Activated T-helper 9 cell treated with anti-CD3 and anti-CD28 coated beads, Interleukin-2, amount 50 U/mL, for 16 hours (primary cell): ENCODE data around the gene SVEP1.
"Not testable (repeated sequence)": the region's sequence is repeated elsewhere in the genome, so short reads cannot be mapped to it uniquely, and the experiment has no call there.

Source experiments
- DNase-seq: peaks from one replicate; pipeline ENCODE4 v3.0.0-alpha.2; 2020; ENCODE audit warnings: low read depth

Gene SVEP1

GRCh38 chr9:110579034-110579861, at the start of gene SVEP1:
SVEP1 (minus strand) TSS chr9:110579741; CDS start chr9:110579543, 198 bp downstream.
- DNase-seq, result no peak

GRCh38 chr9:110626101-110626829, 46.7 kb upstream of the SVEP1 start:
- DNase-seq, result no peak

GRCh38 chr9:110623462-110624025, 44.0 kb upstream of the SVEP1 start:
- DNase-seq, result no peak

- DNase-seq, result no peak
Measured at GRCh38 chr9:110622368-110622767, 42.8 kb upstream of the SVEP1 start.

GRCh38 chr9:110620726-110621125, 41.2 kb upstream of the SVEP1 start:
- DNase-seq, result no peak

- no peak for DNase-seq
Measured at GRCh38 chr9:110619831-110620230, 40.3 kb upstream of the SVEP1 start.

GRCh38 chr9:110615498-110615897, 36.0 kb upstream of the SVEP1 start:
- DNase-seq, result no peak

- not testable (repeated sequence) for DNase-seq
Measured at GRCh38 chr9:110614576-110614975, 35.0 kb upstream of the SVEP1 start.

- DNase-seq, result no peak
Measured at GRCh38 chr9:110606179-110606790, 26.7 kb upstream of the SVEP1 start.

GRCh38 chr9:110605565-110605964, 26.0 kb upstream of the SVEP1 start:
- DNase-seq, result no peak

- DNase-seq, result no peak
Measured at GRCh38 chr9:110604171-110604601, 24.6 kb upstream of the SVEP1 start.

- DNase-seq, result no peak
Measured at GRCh38 chr9:110602281-110602680, 22.7 kb upstream of the SVEP1 start.

- DNase-seq, result no peak
Measured at GRCh38 chr9:110601098-110601497, 21.6 kb upstream of the SVEP1 start.

GRCh38 chr9:110599468-110599867, 19.9 kb upstream of the SVEP1 start:
- no peak for DNase-seq

- no peak for DNase-seq
Measured at GRCh38 chr9:110592044-110592830, 12.7 kb upstream of the SVEP1 start.

GRCh38 chr9:110591526-110591925, 12.0 kb upstream of the SVEP1 start:
- DNase-seq, result no peak

- DNase-seq, result no peak
Measured at GRCh38 chr9:110590816-110591215, 11.3 kb upstream of the SVEP1 start.

GRCh38 chr9:110588296-110588695, 8.8 kb upstream of the SVEP1 start:
- no peak for DNase-seq

GRCh38 chr9:110583237-110583636, 3.7 kb upstream of the SVEP1 start:
- no peak for DNase-seq

- no peak for DNase-seq
Measured at GRCh38 chr9:110582156-110582555, 2.6 kb upstream of the SVEP1 start.

- no peak for DNase-seq
Measured at GRCh38 chr9:110580850-110581249, 1.3 kb upstream of the SVEP1 start.

- no peak for DNase-seq
Measured at GRCh38 chr9:110579862-110580219, 300 bp upstream of the SVEP1 start.
